Measurements from ENCODE around the gene SPANXA2. TPM values are rescaled to one million over a fixed set of nuclear protein-coding genes. Genes with fewer than 3 reads are reported as not detected.
"Not testable (repeated sequence)": the region's sequence is repeated elsewhere in the genome, so short reads cannot be mapped to it uniquely, and the experiment has no call there.

SPANXA2 gene
- polyA plus RNA-seq (2013, experiment 1 of 2), result not detected
- not detected for polyA plus RNA-seq (2013, experiment 2 of 2)

GRCh38 chrX:141589408-141589807 is at the start of gene SPANXA2:
Gene SPANXA2 (plus strand): TSS chrX:141589708. CDS start chrX:141589768, 60 bp downstream.
- not testable (repeated sequence) for H3K4me2 ChIP-seq (ENCODE audit: low read length, poor library complexity, severe bottlenecking); H2BK12ac ChIP-seq (ENCODE audit: low read length in 2 of 2); H3K27ac ChIP-seq (ENCODE audit: low read length, poor library complexity, severe bottlenecking); H2BK15ac ChIP-seq (ENCODE audit: low read depth, poor library complexity, severe bottlenecking); H2AK5ac ChIP-seq (ENCODE audit: low read length, severe bottlenecking); H3K9me3 ChIP-seq (ENCODE audit: control insufficient read depth, low read length); H3K18ac ChIP-seq (ENCODE audit: low read depth in 1 of 2, low read length in 2 of 2); H3K4me3 ChIP-seq (ENCODE audit: insufficient read depth in 1 of 2, low read depth in 1 of 2, low read length in 2 of 2); H3K4me1 ChIP-seq (ENCODE audit: control insufficient read depth, insufficient read depth, low read depth, low read length); H3K4ac ChIP-seq (ENCODE audit: low read depth in 1 of 2, low read length in 2 of 2); H3K23ac ChIP-seq (ENCODE audit: low read length in 2 of 2); H4K91ac ChIP-seq (ENCODE audit: low read length); H2BK120ac ChIP-seq (ENCODE audit: low read depth, low read length); H3K14ac ChIP-seq (ENCODE audit: low read length in 2 of 2); H3K36me3 ChIP-seq (ENCODE audit: control insufficient read depth in 1 of 2, insufficient read depth in 2 of 2, low read depth in 1 of 2, low read length in 2 of 2); DNase-seq; H3K79me1 ChIP-seq (replicated peaks; ENCODE audit: low read length, poor library complexity, severe bottlenecking); H2AFZ ChIP-seq (ENCODE audit: low read depth, low read length); H2BK5ac ChIP-seq (ENCODE audit: low read depth, low read length, poor library complexity, severe bottlenecking); H3K9ac ChIP-seq (ENCODE audit: low read length); H4K8ac ChIP-seq (ENCODE audit: low read length); H3K27me3 ChIP-seq (ENCODE audit: control insufficient read depth in 1 of 2, insufficient read depth in 1 of 2, low read length in 2 of 2)
- no CpG with 5 or more reads among the region's 10 CpGs for WGBS

- not testable (repeated sequence) for H3K18ac ChIP-seq (ENCODE audit: low read depth in 1 of 2, low read length in 2 of 2); H2BK120ac ChIP-seq (ENCODE audit: low read depth, low read length); H3K14ac ChIP-seq (ENCODE audit: low read length in 2 of 2); H4K8ac ChIP-seq (ENCODE audit: low read length); H2BK5ac ChIP-seq (ENCODE audit: low read depth, low read length, poor library complexity, severe bottlenecking); H3K4me2 ChIP-seq (ENCODE audit: low read length, poor library complexity, severe bottlenecking); H2BK15ac ChIP-seq (ENCODE audit: low read depth, poor library complexity, severe bottlenecking); H3K9ac ChIP-seq (ENCODE audit: low read length); H3K4me1 ChIP-seq (ENCODE audit: control insufficient read depth, insufficient read depth, low read depth, low read length); H3K4me3 ChIP-seq (ENCODE audit: insufficient read depth in 1 of 2, low read depth in 1 of 2, low read length in 2 of 2); DNase-seq; H4K91ac ChIP-seq (ENCODE audit: low read length); H3K9me3 ChIP-seq (ENCODE audit: control insufficient read depth, low read length); H3K79me1 ChIP-seq (replicated peaks; ENCODE audit: low read length, poor library complexity, severe bottlenecking); H2BK12ac ChIP-seq (ENCODE audit: low read length in 2 of 2); H3K36me3 ChIP-seq (ENCODE audit: control insufficient read depth in 1 of 2, insufficient read depth in 2 of 2, low read depth in 1 of 2, low read length in 2 of 2); H2AK5ac ChIP-seq (ENCODE audit: low read length, severe bottlenecking); H2AFZ ChIP-seq (ENCODE audit: low read depth, low read length); H3K4ac ChIP-seq (ENCODE audit: low read depth in 1 of 2, low read length in 2 of 2); H3K27me3 ChIP-seq (ENCODE audit: control insufficient read depth in 1 of 2, insufficient read depth in 1 of 2, low read length in 2 of 2); H3K23ac ChIP-seq (ENCODE audit: low read length in 2 of 2); H3K27ac ChIP-seq (ENCODE audit: low read length, poor library complexity, severe bottlenecking)
- no CpG with 5 or more reads among the region's 16 CpGs for WGBS
Measured at GRCh38 chrX:141542551-141542950, 47.0 kb upstream of the SPANXA2 start.

GRCh38 chrX:141584638-141585037 is 4.9 kb upstream of the SPANXA2 start, which contains the start of gene SPANXA1:
Gene SPANXA1 (minus strand): TSS chrX:141584738. CDS start chrX:141584678, 60 bp downstream.
- not testable (repeated sequence) for H3K18ac ChIP-seq (ENCODE audit: low read depth in 1 of 2, low read length in 2 of 2); H3K9me3 ChIP-seq (ENCODE audit: control insufficient read depth, low read length); H3K23ac ChIP-seq (ENCODE audit: low read length in 2 of 2); H2BK120ac ChIP-seq (ENCODE audit: low read depth, low read length); H3K27ac ChIP-seq (ENCODE audit: low read length, poor library complexity, severe bottlenecking); H3K4me1 ChIP-seq (ENCODE audit: control insufficient read depth, insufficient read depth, low read depth, low read length); H2AK5ac ChIP-seq (ENCODE audit: low read length, severe bottlenecking); H2AFZ ChIP-seq (ENCODE audit: low read depth, low read length); H3K4ac ChIP-seq (ENCODE audit: low read depth in 1 of 2, low read length in 2 of 2); H3K4me2 ChIP-seq (ENCODE audit: low read length, poor library complexity, severe bottlenecking); DNase-seq; H4K91ac ChIP-seq (ENCODE audit: low read length); H3K79me1 ChIP-seq (replicated peaks; ENCODE audit: low read length, poor library complexity, severe bottlenecking); H3K9ac ChIP-seq (ENCODE audit: low read length); H4K8ac ChIP-seq (ENCODE audit: low read length); H3K14ac ChIP-seq (ENCODE audit: low read length in 2 of 2); H3K36me3 ChIP-seq (ENCODE audit: control insufficient read depth in 1 of 2, insufficient read depth in 2 of 2, low read depth in 1 of 2, low read length in 2 of 2); H3K27me3 ChIP-seq (ENCODE audit: control insufficient read depth in 1 of 2, insufficient read depth in 1 of 2, low read length in 2 of 2); H2BK5ac ChIP-seq (ENCODE audit: low read depth, low read length, poor library complexity, severe bottlenecking); H2BK15ac ChIP-seq (ENCODE audit: low read depth, poor library complexity, severe bottlenecking); H2BK12ac ChIP-seq (ENCODE audit: low read length in 2 of 2); H3K4me3 ChIP-seq (ENCODE audit: insufficient read depth in 1 of 2, low read depth in 1 of 2, low read length in 2 of 2)
- no CpG with 5 or more reads among the region's 10 CpGs for WGBS

GRCh38 chrX:141609111-141609510 is 19.6 kb downstream of the SPANXA2 start:
- Histone ChIP-seq H2BK15ac (ENCODE audit: low read depth, poor library complexity, severe bottlenecking) (no peak overlapping the region), H3K9ac (ENCODE audit: low read length) (no peak overlapping the region), H2BK5ac (ENCODE audit: low read depth, low read length, poor library complexity, severe bottlenecking) (no peak overlapping the region), H3K27ac (ENCODE audit: low read length, poor library complexity, severe bottlenecking) (no peak overlapping the region), H3K18ac (ENCODE audit: low read depth in 1 of 2, low read length in 2 of 2) (no peak overlapping the region), H3K4me1 (ENCODE audit: control insufficient read depth, insufficient read depth, low read depth, low read length) (no peaks in the 10 kb centered on the region), H3K4me2 (ENCODE audit: low read length, poor library complexity, severe bottlenecking) (no peak overlapping the region), H3K4ac (ENCODE audit: low read depth in 1 of 2, low read length in 2 of 2) (no peak overlapping the region), H3K36me3 (ENCODE audit: control insufficient read depth in 1 of 2, insufficient read depth in 2 of 2, low read depth in 1 of 2, low read length in 2 of 2) (no peaks in the 10 kb centered on the region), H3K27me3 (ENCODE audit: control insufficient read depth in 1 of 2, insufficient read depth in 1 of 2, low read length in 2 of 2) (no peaks in the 10 kb centered on the region), H2BK12ac (ENCODE audit: low read length in 2 of 2) (no peak overlapping the region), H2AK5ac (ENCODE audit: low read length, severe bottlenecking) (no peak overlapping the region), H3K4me3 (ENCODE audit: insufficient read depth in 1 of 2, low read depth in 1 of 2, low read length in 2 of 2) (no peak overlapping the region), H3K23ac (ENCODE audit: low read length in 2 of 2) (no peak overlapping the region), H3K14ac (ENCODE audit: low read length in 2 of 2) (no peak overlapping the region), H2AFZ (ENCODE audit: low read depth, low read length) (no peak overlapping the region), H4K8ac (ENCODE audit: low read length) (no peak overlapping the region), H3K9me3 (ENCODE audit: control insufficient read depth, low read length) (no peaks in the 10 kb centered on the region), H2BK120ac (ENCODE audit: low read depth, low read length) (no peak overlapping the region), H3K79me1 (replicated peaks; ENCODE audit: low read length, poor library complexity, severe bottlenecking) (no peaks in the 10 kb centered on the region), H4K91ac (ENCODE audit: low read length) (no peak overlapping the region)
- no peak for DNase-seq
- 90% methylated on average over 1 of the region's 1 CpG for WGBS
